Tibial artery (tissue), 4 donors: Measurements from ENCODE around the gene HHIPL1.

ENCODE experiments used
- DNase-seq, 2 donors: peaks; one replicate each; pipeline ENCODE4 v3.0.0-alpha.2; 2019
- H3K27ac ChIP-seq, 2 donors: fragments of 200-600 bp; sonication (generic) in 1 of 2; 1 replicate in 1 of 2; 2 replicates in 1 of 2; pipeline ENCODE4 v1.5.1; 2018 to 2019; ENCODE audit warnings: mild to moderate bottlenecking in 1 of 2
- H3K27me3 ChIP-seq, 2 donors: fragments of 200-600 bp; sonication (generic) in 1 of 2; one replicate each; pipeline versions ENCODE4 v1.5.1 to v1.6.0; 2016 to 2019
- H3K36me3 ChIP-seq, 3 donors: fragments of 200-600 bp; sonication (generic) in 2 of 3; one replicate each; pipeline ENCODE4 v1.5.1; 2016 to 2019; ENCODE audit warnings: mild to moderate bottlenecking in 2 of 3
- H3K4me1 ChIP-seq, 4 donors: fragments of 200-600 bp; sonication (generic) in 2 of 4; 1 replicate in 3 of 4; 2 replicates in 1 of 4; pipeline ENCODE4 v1.5.1; 2016 to 2019
- H3K4me3 ChIP-seq, 2 donors: fragments of 200-600 bp; sonication (generic) in 1 of 2; 1 replicate in 1 of 2; 2 replicates in 1 of 2; pipeline ENCODE4 v1.5.1; 2018 to 2019; ENCODE audit warnings: mild to moderate bottlenecking in 2 of 2
- H3K9me3 ChIP-seq, 3 donors: fragments of 200-600 bp; sonication (generic) in 1 of 3; one replicate each; pipeline ENCODE4 v1.5.1; 2016 to 2019
- CTCF ChIP-seq, 2 experiments: fragments of 200-600 bp in 1 of 2; fragments of 450-650 bp in 1 of 2; IDR thresholded peaks; one replicate each; pipeline ENCODE4 v1.5.1; 2017 to 2019; ENCODE audit warnings: antibody characterized with exemption in 2 of 2, mild to moderate bottlenecking in 1 of 2, moderate library complexity in 1 of 2
- intact Hi-C: fragments of 100-400 bp; cut with DNase I; formaldehyde crosslinking; loops from one replicate; pipeline ENCODE4 v1.15.0; 2023; ENCODE audit warnings: low total_unique reads

Gene HHIPL1

GRCh38 chr14:99602788-99603415 lies 42.0 kb upstream of the HHIPL1 start:
- intact Hi-C loops: loop anchor here (2.0 kb wide), 1 partner anchor 78 kb away; no protein-coding TSS in a partner anchor
- H3K36me3 ChIP-seq: no peaks in the 10 kb centered on the region
- DNase-seq: no peak
- TF ChIP-seq CTCF (IDR thresholded peaks at IDR 0.05): no peak
- H3K4me3 ChIP-seq: peak overlapping the region; percentile 86 to 90
- no peaks in the 10 kb centered on the region for H3K27me3 ChIP-seq
- H3K27ac ChIP-seq: no peak overlapping the region
- H3K4me1 ChIP-seq: peaks cover 0 to 35% (median 19%) of the 10 kb centered on the region in 4 donors
- H3K9me3 ChIP-seq: no peaks in the 10 kb centered on the region

- no peaks in the 10 kb centered on the region for H3K36me3 ChIP-seq
- no peak for TF ChIP-seq CTCF (IDR thresholded peaks at IDR 0.05)
- peaks cover 0 to 35% (median 19%) of the 10 kb centered on the region in 4 donors for H3K4me1 ChIP-seq
- intact Hi-C loops: loop anchor here (2.0 kb wide), 2 partner anchors 41 to 77 kb away; no protein-coding TSS in a partner anchor
- H3K4me3 ChIP-seq: peak within 1 kb of the TSS; percentile 86 to 90
- no peak for DNase-seq
- peak within 1 kb of the TSS; percentile 77 to 94 for H3K27ac ChIP-seq
- no peaks in the 10 kb centered on the region for H3K27me3 ChIP-seq
- H3K9me3 ChIP-seq: no peaks in the 10 kb centered on the region
Measured at GRCh38 chr14:99603471-99604277, 41.3 kb upstream of the HHIPL1 start, which contains the start of gene CCDC85C. TSS of gene CCDC85C (minus strand) at chr14:99604207. CDS start at chr14:99603959, 248 bp downstream.

DNA sequence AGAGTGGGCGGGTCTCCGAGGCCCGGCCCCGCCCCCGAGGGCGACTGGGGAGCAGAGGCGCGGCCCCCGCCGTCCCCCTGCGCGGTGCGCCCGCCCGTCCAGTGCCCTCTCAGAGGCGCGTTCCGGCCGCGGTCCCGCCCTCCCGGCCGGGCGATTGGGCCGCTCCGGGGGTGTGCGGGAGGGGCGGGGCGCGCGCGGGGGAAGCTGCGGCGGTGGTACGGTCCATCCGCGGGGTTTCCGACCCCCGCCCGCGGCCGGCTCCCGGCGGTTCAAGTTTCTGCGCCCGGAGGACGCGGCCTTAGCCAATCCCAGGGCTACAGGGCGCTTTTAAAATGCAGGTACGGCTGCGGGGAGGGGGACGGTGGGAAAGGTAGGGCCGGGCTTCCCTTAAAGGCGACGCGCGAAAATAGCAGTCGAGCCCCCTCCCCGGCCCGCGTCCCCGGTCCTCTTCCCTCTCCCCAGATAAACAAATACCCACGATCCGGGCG lies 40.6 kb upstream of the HHIPL1 start:
- H3K27ac ChIP-seq: peak overlapping the region; percentile 77 to 94
- H3K9me3 ChIP-seq: no peaks in the 10 kb centered on the region
- no peaks in the 10 kb centered on the region for H3K36me3 ChIP-seq
- intact Hi-C loops: loop anchor here (2.0 kb wide), 1 partner anchor 42 kb away; no protein-coding TSS in a partner anchor
- TF ChIP-seq CTCF (IDR thresholded peaks at IDR 0.05): no peak
- peak; percentile 90 to 97 for DNase-seq
- peaks cover 0 to 35% (median 19%) of the 10 kb centered on the region in 4 donors for H3K4me1 ChIP-seq
- H3K4me3 ChIP-seq: peak overlapping the region; percentile 86 to 90
- no peaks in the 10 kb centered on the region for H3K27me3 ChIP-seq

DNA sequence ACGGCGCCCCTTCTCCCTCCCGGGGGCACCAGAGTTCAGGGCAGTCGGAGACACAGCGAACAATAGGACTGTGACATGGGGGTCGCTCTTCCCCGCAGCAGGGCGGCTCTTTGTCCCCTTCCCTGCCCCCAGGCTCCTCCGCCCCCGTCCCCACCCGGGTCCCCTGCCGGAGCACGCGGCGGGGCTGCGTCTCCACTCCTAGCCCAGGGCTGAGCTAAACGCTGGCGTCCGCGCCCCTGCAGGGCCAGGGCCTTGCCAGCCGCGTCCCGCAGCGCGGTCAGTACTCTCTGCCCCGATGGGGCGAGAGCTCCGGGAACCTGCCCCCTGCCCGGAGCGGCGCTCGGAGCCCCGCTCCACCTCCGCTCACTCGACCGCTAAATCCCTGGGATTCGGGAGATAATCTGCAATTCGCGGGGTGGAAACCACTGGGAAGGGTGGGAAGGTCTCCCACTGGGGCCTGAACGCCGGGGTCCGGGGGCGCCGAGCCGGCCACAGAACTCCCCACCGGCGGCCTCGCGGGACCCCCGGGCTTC lies 40.1 kb upstream of the HHIPL1 start:
- DNase-seq: peak in 1 of 2 donors; percentile 72
- Histone ChIP-seq H3K27ac (peak overlapping the region; percentile 77 to 94), H3K4me1 (peaks cover 0 to 35% (median 19%) of the 10 kb centered on the region in 4 donors), H3K4me3 (peak overlapping the region; percentile 86 to 90), H3K27me3 (no peaks in the 10 kb centered on the region), H3K9me3 (no peaks in the 10 kb centered on the region), H3K36me3 (no peaks in the 10 kb centered on the region)
- no peak for TF ChIP-seq CTCF (IDR thresholded peaks at IDR 0.05)
- intact Hi-C loops: loop anchor here (2.0 kb wide), 1 partner anchor 42 kb away; no protein-coding TSS in a partner anchor

- Histone ChIP-seq H3K9me3 (no peaks in the 10 kb centered on the region), H3K4me1 (peaks cover 0 to 32% (median 19%) of the 10 kb centered on the region in 4 donors), H3K4me3 (peak overlapping the region; percentile 86 to 90), H3K27ac (peak overlapping the region; percentile 77 to 94), H3K36me3 (no peaks in the 10 kb centered on the region), H3K27me3 (no peaks in the 10 kb centered on the region)
- TF ChIP-seq CTCF (IDR thresholded peaks at IDR 0.05): no peak
- intact Hi-C loops: loop anchor here (2.0 kb wide), 1 partner anchor 43 kb away; no protein-coding TSS in a partner anchor
- peak; percentile 44 to 78 for DNase-seq
Measured at GRCh38 chr14:99605299-99605961, 39.5 kb upstream of the HHIPL1 start.
